Endothelial cell of umbilical vein (primary cell): ENCODE measurements around the gene TMPRSS15. TPM values are rescaled to one million over a fixed set of nuclear protein-coding genes. Genes with fewer than 3 reads are reported as not detected.

Source experiments
- BruUV-seq: library from RNA; stranded (reverse); fragments of 400-500 nt; replicated peaks from 2 replicates; lab custom pipeline; 2021; lab: Mats Ljungman, UMichigan
- CTCF ChIA-PET: fragments of 300-600, 350-600 bp; sonication (Branson Sonifier 250); formaldehyde crosslinking; loops from one replicate; lab custom pipeline; 2021; ENCODE audit warnings: antibody characterized with exemption, inconsistent platforms; lab: Charles Lee
- POLR2A ChIA-PET: fragments of 300-600, 350-600 bp; sonication (Branson Sonifier 250); formaldehyde crosslinking; loops from one replicate; lab custom pipeline; 2021; ENCODE audit warnings: antibody characterized with exemption, inconsistent platforms; lab: Charles Lee
- DNase-seq: peaks from one replicate; pipeline ENCODE4 v3.0.0-alpha.2; 2011; ENCODE audit warnings: low read depth, low spot score
- FAIRE-seq: peaks from 2 replicates; lab custom pipeline; 2011; peaks lifted over from hg19 to GRCh38; lab: Jason Lieb, UNC
- H2AFZ ChIP-seq: 2 replicates; pipeline ENCODE4 v1.6.0; 2012; ENCODE audit warnings: low read depth, low read length, control low read depth, inconsistent platforms
- H3K27ac ChIP-seq: 2 replicates; pipeline ENCODE4 v1.5.1; 2011; ENCODE audit warnings: low read depth, mild to moderate bottlenecking, control low read depth, low read length, moderate library complexity; ENCODE audit not compliant: insufficient read depth
- H3K27me3 ChIP-seq, 2 experiments: 2 replicates each; pipeline versions ENCODE4 v1.6.0 to v1.6.1; 2011; ENCODE audit warnings: low read length in 2 of 2, mixed read lengths in 1 of 2; ENCODE audit not compliant: control insufficient read depth in 2 of 2, insufficient read depth in 2 of 2
- H3K36me3 ChIP-seq, 2 experiments: 2 replicates in 1 of 2; 3 replicates in 1 of 2; pipeline ENCODE4 v1.5.1; 2011; ENCODE audit warnings: low read length in 2 of 2, mild to moderate bottlenecking in 1 of 2, moderate library complexity in 1 of 2; ENCODE audit not compliant: control insufficient read depth in 2 of 2, insufficient read depth in 2 of 2; ENCODE audit errors: extremely low read depth in 1 of 2
- H3K4me1 ChIP-seq: 3 replicates; pipeline ENCODE4 v1.5.1; 2011; ENCODE audit warnings: mild to moderate bottlenecking, low read length; ENCODE audit not compliant: control insufficient read depth, insufficient read depth; ENCODE audit errors: extremely low read depth
- H3K4me2 ChIP-seq: 2 replicates; pipeline ENCODE4 v1.6.1; 2011; ENCODE audit warnings: low read length, control low read depth, mixed read lengths; ENCODE audit not compliant: insufficient read depth
- H3K4me3 ChIP-seq, 3 experiments: fragments of 200-600 bp in 1 of 3; sonication (generic), shearing (Covaris generic) in 1 of 3; replicated peaks in 1 of 3; 2 replicates each; pipeline ENCODE4 v1.5.1; 2011 to 2016; ENCODE audit warnings: control low read depth in 3 of 3, low read length in 3 of 3, mild to moderate bottlenecking in 2 of 3, inconsistent platforms in 1 of 3, low read depth in 1 of 3, moderate library complexity in 1 of 3; ENCODE audit not compliant: insufficient read depth in 1 of 3
- H3K79me2 ChIP-seq: 2 replicates; pipeline ENCODE4 v1.6.0; 2012; ENCODE audit warnings: low read length, inconsistent platforms; ENCODE audit not compliant: control insufficient read depth, insufficient read depth
- H3K9ac ChIP-seq: replicated peaks from 2 replicates; pipeline ENCODE3; 2011; ENCODE audit warnings: low read length, control low read depth; ENCODE audit not compliant: insufficient read depth; ENCODE audit errors: extremely low read depth
- H3K9me1 ChIP-seq: replicated peaks from 3 replicates; pipeline ENCODE4 v1.6.0; 2011; ENCODE audit warnings: mild to moderate bottlenecking, low read length; ENCODE audit not compliant: control insufficient read depth, insufficient read depth; ENCODE audit errors: extremely low read depth
- H3K9me3 ChIP-seq: replicated peaks from 2 replicates; pipeline ENCODE4 v1.5.1; 2012; ENCODE audit warnings: low read length, inconsistent platforms; ENCODE audit not compliant: control insufficient read depth, insufficient read depth
- H4K20me1 ChIP-seq: replicated peaks from 2 replicates; pipeline ENCODE3; 2011; ENCODE audit warnings: mild to moderate bottlenecking, low read length; ENCODE audit not compliant: control insufficient read depth, insufficient read depth; ENCODE audit errors: extremely low read depth
- EZH2 ChIP-seq: IDR thresholded peaks from 2 replicates; pipeline ENCODE4 v1.6.1; 2012; ENCODE audit warnings: borderline replicate concordance, low read depth, mild to moderate bottlenecking, moderate library complexity, low read length, inconsistent platforms; ENCODE audit not compliant: severe bottlenecking
- FOS ChIP-seq: IDR thresholded peaks from 2 replicates; pipeline ENCODE4 v1.6.1; 2011; ENCODE audit warnings: mild to moderate bottlenecking, low read length, moderate library complexity, borderline replicate concordance; ENCODE audit not compliant: insufficient read depth
- GATA2 ChIP-seq: IDR thresholded peaks from 2 replicates; pipeline ENCODE4 v1.7.0; 2011; ENCODE audit warnings: low read depth, mild to moderate bottlenecking, moderate library complexity, mixed read lengths, low read length; ENCODE audit not compliant: insufficient read length, insufficient read depth
- JUN ChIP-seq: IDR thresholded peaks from 2 replicates; pipeline ENCODE4 v1.6.1; 2011; ENCODE audit warnings: borderline replicate concordance, low read depth; ENCODE audit not compliant: insufficient read length, insufficient read depth
- MYC ChIP-seq: IDR thresholded peaks from one replicate; pipeline ENCODE4 v1.6.1; 2011; ENCODE audit warnings: mild to moderate bottlenecking, low read depth, low read length
- POLR2A ChIP-seq: IDR thresholded peaks from 2 replicates; pipeline ENCODE4 v1.6.1; 2012; ENCODE audit warnings: low read depth, mild to moderate bottlenecking, control low read depth, low read length
- POLR2AphosphoS5 ChIP-seq: IDR thresholded peaks from 2 replicates; pipeline ENCODE4 v1.6.1; 2012; ENCODE audit warnings: low read depth, mild to moderate bottlenecking, control low read depth, low read length, moderate library complexity; ENCODE audit not compliant: insufficient read depth
- dilution Hi-C: fragments of 300-500 bp; cut with MboI; formaldehyde crosslinking; loops from one replicate; pipeline ENCODE4 v1.15.0; 2019; ENCODE audit warnings: low sequenced_read_pairs; ENCODE audit not compliant: extremely low pct_ligation_motif_present
- intact Hi-C: fragments of 100-400 bp; cut with micrococcal nuclease; formaldehyde crosslinking; loops from one replicate; pipeline ENCODE4 v1.10.0; 2022
- polyA plus RNA-seq, 4 experiments: library from polyadenylated mRNA; depleted of rRNA in 3 of 4; stranded (reverse) in 3 of 4; unstranded in 1 of 4; fragments of >200 nt; gene quantifications; 2 replicates each; pipeline versions ENCODE4 v1.2.1 to v1.2.3, GENCODE V29; 2011 to 2012; ENCODE audit warnings: missing spikeins in 1 of 4
- total RNA-seq: library from RNA; stranded (reverse); gene quantifications from 2 replicates; pipeline ENCODE4 v1.2.3, GENCODE V29; 2021
- TF ChIP-seq, protein P1 (sequence below), 2 donors: IDR thresholded peaks; 1 replicate in 1 of 2; 2 replicates in 1 of 2; pipeline ENCODE4 v1.5.1; 2011; ENCODE audit warnings: low read length in 2 of 2, mild to moderate bottlenecking in 2 of 2, moderate library complexity in 2 of 2, control low read depth in 1 of 2, inconsistent platforms in 1 of 2, low read depth in 1 of 2; ENCODE audit not compliant: insufficient read depth in 1 of 2; ENCODE audit errors: extremely low read depth in 1 of 2
- TF ChIP-seq, protein P2 (sequence below): IDR thresholded peaks from 2 replicates; pipeline ENCODE4 v1.6.1; 2011; ENCODE audit not compliant: insufficient read depth, insufficient read length

TMPRSS15 gene
- total and polyA plus RNA-seq, 2 donors (not counting 3 experiments of a cell fraction or from before 2014, with no cell fraction given): not detected

DNA sequence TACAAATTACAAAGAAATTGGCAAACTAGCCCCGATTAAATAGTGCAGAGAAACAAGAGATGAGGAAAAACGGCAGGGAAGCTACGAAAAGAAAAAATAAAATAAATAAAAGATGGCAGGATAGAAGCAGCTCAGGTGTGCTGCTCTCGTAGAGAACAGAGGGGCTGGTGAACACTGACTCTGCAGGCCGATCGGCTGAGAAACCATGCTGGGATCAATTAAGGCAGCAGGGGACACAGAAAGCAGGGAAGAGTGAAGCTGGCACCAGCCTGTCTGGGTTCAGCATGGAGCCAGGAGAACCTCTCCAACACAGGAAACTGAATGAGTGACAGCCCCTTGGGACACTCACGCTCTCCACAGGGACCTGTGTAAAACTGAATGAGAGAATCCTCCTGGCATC lies 39.5 kb upstream of the TMPRSS15 start:
- BruUV-seq: no TSS peak
- TF ChIP-seq JUN (no peak), MYC (no peak), FOS (no peak), EZH2 (no peak), POLR2AphosphoS5 (no peak), GATA2 (no peak), POLR2A (no peak)
- TF ChIP-seq, protein P1, sequence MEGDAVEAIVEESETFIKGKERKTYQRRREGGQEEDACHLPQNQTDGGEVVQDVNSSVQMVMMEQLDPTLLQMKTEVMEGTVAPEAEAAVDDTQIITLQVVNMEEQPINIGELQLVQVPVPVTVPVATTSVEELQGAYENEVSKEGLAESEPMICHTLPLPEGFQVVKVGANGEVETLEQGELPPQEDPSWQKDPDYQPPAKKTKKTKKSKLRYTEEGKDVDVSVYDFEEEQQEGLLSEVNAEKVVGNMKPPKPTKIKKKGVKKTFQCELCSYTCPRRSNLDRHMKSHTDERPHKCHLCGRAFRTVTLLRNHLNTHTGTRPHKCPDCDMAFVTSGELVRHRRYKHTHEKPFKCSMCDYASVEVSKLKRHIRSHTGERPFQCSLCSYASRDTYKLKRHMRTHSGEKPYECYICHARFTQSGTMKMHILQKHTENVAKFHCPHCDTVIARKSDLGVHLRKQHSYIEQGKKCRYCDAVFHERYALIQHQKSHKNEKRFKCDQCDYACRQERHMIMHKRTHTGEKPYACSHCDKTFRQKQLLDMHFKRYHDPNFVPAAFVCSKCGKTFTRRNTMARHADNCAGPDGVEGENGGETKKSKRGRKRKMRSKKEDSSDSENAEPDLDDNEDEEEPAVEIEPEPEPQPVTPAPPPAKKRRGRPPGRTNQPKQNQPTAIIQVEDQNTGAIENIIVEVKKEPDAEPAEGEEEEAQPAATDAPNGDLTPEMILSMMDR (IDR thresholded peaks at IDR 0.05; ENCODE audit: extremely low read depth in 1 of 2, insufficient read depth in 1 of 2, low read depth in 1 of 2, low read length in 2 of 2): no peak
- TF ChIP-seq, protein P2, sequence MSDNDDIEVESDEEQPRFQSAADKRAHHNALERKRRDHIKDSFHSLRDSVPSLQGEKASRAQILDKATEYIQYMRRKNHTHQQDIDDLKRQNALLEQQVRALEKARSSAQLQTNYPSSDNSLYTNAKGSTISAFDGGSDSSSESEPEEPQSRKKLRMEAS: no peak
- no peaks in the 10 kb centered on the region for H3K4me1 ChIP-seq
- no peak overlapping the region for H3K27ac ChIP-seq
- H3K9me3 ChIP-seq: no peaks in the 10 kb centered on the region
- no peak overlapping the region for H2AFZ ChIP-seq
- no peak overlapping the region for H3K9ac ChIP-seq
- no peak for FAIRE-seq
- intact Hi-C loops: no loop called here
- no peaks in the 10 kb centered on the region for H4K20me1 ChIP-seq
- H3K4me2 ChIP-seq: no peak overlapping the region
- ChIA-PET CTCF (no interaction called here), POLR2A (no interaction called here)
- H3K27me3 ChIP-seq: no peaks in the 10 kb centered on the region
- H3K9me1 ChIP-seq: no peaks in the 10 kb centered on the region
- no peak overlapping the region for H3K4me3 ChIP-seq
- no peaks in the 10 kb centered on the region for H3K36me3 ChIP-seq
- no peaks in the 10 kb centered on the region for H3K79me2 ChIP-seq
- no peak for DNase-seq
- dilution Hi-C loops: no loop called here
